IPS-20b (cell line): ENCODE results near the gene TMOD2.
A peak's percentile ranks its signal among the peaks of the same experiment; 100 is the strongest.

Source experiments
- H3K27ac ChIP-seq: one replicate; pipeline ENCODE4 v1.5.1; 2013; ENCODE audit warnings: low read length
- H3K27me3 ChIP-seq: 2 replicates; pipeline ENCODE4 v1.6.1; 2013; ENCODE audit warnings: mild to moderate bottlenecking, low read length, inconsistent platforms; ENCODE audit not compliant: insufficient read depth
- H3K36me3 ChIP-seq: 2 replicates; pipeline ENCODE4 v1.6.1; 2013; ENCODE audit warnings: low read depth, mild to moderate bottlenecking, inconsistent platforms, low read length, moderate library complexity; ENCODE audit not compliant: insufficient read depth
- H3K4me1 ChIP-seq: 2 replicates; pipeline ENCODE4 v1.6.1; 2013; ENCODE audit warnings: mild to moderate bottlenecking, control low read depth, inconsistent platforms, low read length, moderate library complexity; ENCODE audit not compliant: insufficient read depth
- H3K4me3 ChIP-seq: 2 replicates; pipeline ENCODE4 v1.5.1; 2013; ENCODE audit warnings: mild to moderate bottlenecking, low read length, inconsistent platforms
- H3K9ac ChIP-seq: 2 replicates; pipeline ENCODE4 v1.6.1; 2013; ENCODE audit warnings: low read depth, mild to moderate bottlenecking, inconsistent platforms, low read length, moderate library complexity
- H3K9me3 ChIP-seq: 2 replicates; pipeline ENCODE4 v1.6.1; 2013; ENCODE audit warnings: mild to moderate bottlenecking, low read depth, low read length, inconsistent platforms; ENCODE audit not compliant: insufficient read depth

The TMOD2 gene

DNA sequence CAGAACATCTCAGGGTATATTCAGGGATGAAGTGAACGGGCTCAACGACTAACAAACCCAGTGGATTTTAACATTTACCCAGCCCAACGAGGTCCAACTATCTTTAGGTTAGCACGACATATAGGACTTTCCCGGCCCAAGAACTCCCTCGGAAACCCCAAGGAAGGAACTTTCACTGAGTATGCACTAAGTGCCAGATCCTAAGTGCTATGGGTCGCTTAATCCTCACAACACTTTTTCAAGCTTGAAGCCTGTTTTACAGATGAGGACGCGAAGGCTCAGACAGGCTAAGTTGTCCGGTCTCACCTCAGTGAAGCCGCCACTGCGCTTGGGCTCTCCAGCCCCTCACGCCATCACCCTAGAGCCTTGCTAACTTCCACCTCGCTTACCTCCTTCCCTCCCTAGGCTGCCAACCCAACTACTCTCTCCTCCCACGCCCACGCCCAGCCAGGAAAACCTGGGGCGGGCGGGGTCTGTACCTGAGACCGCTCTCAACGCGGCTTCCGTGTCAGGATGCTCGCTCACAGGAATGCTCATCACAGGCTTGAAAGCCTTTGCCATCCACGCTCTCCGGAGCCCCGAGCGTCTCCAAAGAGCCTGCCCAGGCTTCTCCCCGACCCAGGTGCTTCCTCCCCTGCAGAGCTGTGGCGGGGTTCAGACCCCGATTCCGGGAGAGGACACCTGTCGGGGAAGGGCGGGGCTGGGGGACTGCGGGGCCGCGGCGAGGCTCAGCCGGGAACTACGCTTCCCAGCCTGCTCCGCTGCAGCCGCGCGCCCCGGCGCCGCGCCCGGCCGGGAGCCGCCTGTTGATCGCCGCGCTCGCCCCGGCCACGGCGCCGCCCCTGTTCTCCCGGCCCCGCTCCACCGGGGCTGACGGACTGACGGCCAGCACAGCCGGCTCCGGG is at the start of gene TMOD2:
TMOD2 (plus strand) TSS at position 806 of the 905 bp plus-strand sequence. CDS start 14,845 bp downstream, outside the sequence.
- Histone ChIP-seq H3K4me1 (peaks cover 5% of the 10 kb centered on the region; the same call in 1 of the 2 replicates), H3K4me3 (peak within 1 kb of the TSS; percentile 75), H3K27ac (no peak within 1 kb of the TSS), H3K27me3 (peaks cover 74% of the 10 kb centered on the region), H3K9ac (0 out of 2 replicates have a peak within 1 kb of the TSS, but pooled peaks have one; percentile 14), H3K36me3 (no peaks in the 10 kb centered on the region), H3K9me3 (no peaks in the 10 kb centered on the region)

DNA sequence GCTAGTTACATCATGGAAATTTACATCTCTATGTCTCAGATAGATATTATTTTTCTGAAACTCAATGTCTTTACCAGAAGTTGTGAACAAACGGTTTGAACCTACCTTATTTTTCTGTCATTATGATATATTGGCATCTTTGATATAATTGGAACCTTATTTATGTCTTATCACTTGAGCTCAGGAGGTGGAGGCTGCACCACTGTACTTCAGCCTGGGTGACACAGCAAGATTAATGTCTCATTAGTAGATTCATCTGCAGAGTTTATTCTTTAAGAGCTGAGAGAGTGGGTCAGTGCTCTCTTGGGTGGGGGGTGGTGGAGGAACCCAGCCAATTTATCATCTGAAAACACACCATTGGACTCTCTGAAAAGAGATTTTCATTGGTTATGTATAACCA is 48.7 kb upstream of the TMOD2 start:
- no peaks in the 10 kb centered on the region for H3K27me3 ChIP-seq
- H3K4me3 ChIP-seq, result no peak overlapping the region
- no peaks in the 10 kb centered on the region for H3K4me1 ChIP-seq
- no peaks in the 10 kb centered on the region for H3K9me3 ChIP-seq
- no peak overlapping the region for H3K9ac ChIP-seq
- H3K36me3 ChIP-seq, result peaks cover 39% of the 10 kb centered on the region
- H3K27ac ChIP-seq, result no peak overlapping the region

DNA sequence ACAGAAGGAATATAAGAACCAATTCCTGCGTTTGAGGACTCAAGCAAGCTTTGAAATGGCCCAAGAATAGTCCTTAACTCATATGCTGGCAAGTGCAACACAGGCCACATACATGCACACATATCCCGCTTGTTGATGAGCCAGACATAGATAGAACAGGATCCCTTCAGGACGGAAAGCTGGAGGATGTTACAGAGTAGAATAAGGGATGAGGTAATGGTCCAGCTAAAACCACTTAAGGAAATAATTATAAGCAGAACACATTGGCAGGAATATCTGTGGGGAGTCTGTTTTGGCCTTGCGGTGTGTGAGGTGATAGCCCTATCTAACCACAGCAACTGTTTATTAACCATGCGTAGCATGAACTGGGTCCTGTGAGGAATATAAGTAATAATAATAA is 45.1 kb upstream of the TMOD2 start:
- H3K4me3 ChIP-seq, result no peak overlapping the region
- H3K36me3 ChIP-seq, result peaks cover 18% of the 10 kb centered on the region; the same call in 1 of the 2 replicates
- H3K27ac ChIP-seq, result no peak overlapping the region
- H3K9ac ChIP-seq, result no peak overlapping the region
- H3K27me3 ChIP-seq, result no peaks in the 10 kb centered on the region
- H3K4me1 ChIP-seq, result no peaks in the 10 kb centered on the region
- no peaks in the 10 kb centered on the region for H3K9me3 ChIP-seq

DNA sequence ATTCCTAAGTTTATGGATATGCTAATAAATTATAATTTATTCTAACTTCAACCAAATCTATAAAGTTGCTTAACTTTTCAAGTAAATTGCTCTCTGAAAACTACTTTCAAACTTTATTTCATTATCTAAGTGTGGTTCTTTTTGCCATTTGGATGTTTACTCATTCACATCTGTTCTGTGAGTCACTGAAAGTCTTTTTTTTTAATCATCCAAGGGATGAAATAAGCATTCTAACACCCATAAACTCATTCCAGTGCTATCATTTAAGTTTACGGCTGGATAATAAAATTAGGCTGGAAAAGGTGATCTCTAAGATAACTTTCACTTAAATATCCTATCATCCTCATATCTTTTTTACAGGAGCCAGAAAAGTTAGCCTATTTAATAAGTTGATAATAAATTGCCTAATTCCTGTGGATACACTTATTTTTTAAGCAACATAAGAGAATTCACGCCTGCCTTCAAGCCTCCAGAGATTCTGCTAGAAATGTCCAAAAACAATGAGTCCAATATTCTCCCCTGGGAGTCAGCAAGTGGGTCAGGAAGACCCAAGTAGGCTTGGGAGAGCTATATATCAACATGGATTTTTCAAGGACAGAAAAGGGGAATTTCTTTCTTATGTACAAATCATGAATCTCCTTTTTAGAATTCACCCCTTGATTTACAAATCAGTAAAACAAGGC is 44.3 kb upstream of the TMOD2 start:
- peaks cover 15% of the 10 kb centered on the region; the same call in 1 of the 2 replicates for H3K36me3 ChIP-seq
- H3K9ac ChIP-seq, result no peak overlapping the region
- H3K27ac ChIP-seq, result no peak overlapping the region
- H3K4me1 ChIP-seq, result no peaks in the 10 kb centered on the region
- H3K4me3 ChIP-seq, result no peak overlapping the region
- no peaks in the 10 kb centered on the region for H3K9me3 ChIP-seq
- no peaks in the 10 kb centered on the region for H3K27me3 ChIP-seq

DNA sequence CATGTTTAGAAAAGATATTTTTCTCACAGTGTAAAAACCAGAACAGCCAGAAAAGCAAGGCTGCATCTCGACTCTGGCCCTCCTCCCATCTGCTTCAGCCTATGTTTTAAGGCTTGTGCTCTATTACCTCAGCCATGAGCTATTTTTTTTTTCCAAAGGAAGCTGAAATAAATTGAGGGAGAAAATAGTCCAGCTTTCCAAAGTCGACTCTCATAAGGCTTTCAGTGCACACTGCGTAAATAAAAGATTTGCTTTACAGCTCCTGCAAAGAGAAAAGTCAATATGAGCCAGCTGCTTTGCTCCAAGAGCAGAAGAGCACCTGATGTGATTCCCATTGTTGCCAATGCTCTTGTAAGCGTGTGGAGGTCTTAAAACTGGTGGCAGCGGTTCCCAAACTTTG is 43.4 kb upstream of the TMOD2 start:
- Histone ChIP-seq H3K9me3 (no peaks in the 10 kb centered on the region), H3K4me1 (no peaks in the 10 kb centered on the region), H3K4me3 (no peak overlapping the region), H3K27me3 (no peaks in the 10 kb centered on the region), H3K9ac (no peak overlapping the region), H3K36me3 (peaks cover 18% of the 10 kb centered on the region; the same call in 1 of the 2 replicates), H3K27ac (no peak overlapping the region)

GRCh38 chr15:51709031-51709430 is 42.4 kb upstream of the TMOD2 start:
- Histone ChIP-seq H3K36me3 (peaks cover 25% of the 10 kb centered on the region; the same call in 1 of the 2 replicates), H3K9me3 (no peaks in the 10 kb centered on the region)

GRCh38 chr15:51714162-51714561 is 37.2 kb upstream of the TMOD2 start:
- H3K27me3 ChIP-seq, result no peaks in the 10 kb centered on the region
- H3K27ac ChIP-seq, result no peak overlapping the region
- no peak overlapping the region for H3K4me3 ChIP-seq
- no peaks in the 10 kb centered on the region for H3K9me3 ChIP-seq
- H3K36me3 ChIP-seq, result peaks cover 32% of the 10 kb centered on the region
- no peak overlapping the region for H3K9ac ChIP-seq
- no peaks in the 10 kb centered on the region for H3K4me1 ChIP-seq

More at GRCh38 chr15:51709031-51709430, 42.4 kb upstream of the TMOD2 start:
- Histone ChIP-seq H3K4me1 (no peaks in the 10 kb centered on the region), H3K4me3 (no peak overlapping the region), H3K27me3 (no peaks in the 10 kb centered on the region), H3K9ac (no peak overlapping the region), H3K27ac (no peak overlapping the region)

- no peak overlapping the region for H3K9ac ChIP-seq
These were observed 36.5 kb upstream of the TMOD2 start for GRCh38 chr15:51714911-51715310.

GRCh38 chr15:51718219-51718618 is 33.2 kb upstream of the TMOD2 start:
- H3K27ac ChIP-seq, result no peak overlapping the region
- no peak overlapping the region for H3K9ac ChIP-seq
- no peaks in the 10 kb centered on the region for H3K27me3 ChIP-seq
- no peaks in the 10 kb centered on the region for H3K9me3 ChIP-seq
- peaks cover 27% of the 10 kb centered on the region for H3K36me3 ChIP-seq
- no peak overlapping the region for H3K4me3 ChIP-seq
- no peaks in the 10 kb centered on the region for H3K4me1 ChIP-seq

More at GRCh38 chr15:51714911-51715310, 36.5 kb upstream of the TMOD2 start:
- Histone ChIP-seq H3K36me3 (peaks cover 32% of the 10 kb centered on the region), H3K9me3 (no peaks in the 10 kb centered on the region), H3K27me3 (no peaks in the 10 kb centered on the region), H3K4me1 (no peaks in the 10 kb centered on the region), H3K4me3 (no peak overlapping the region), H3K27ac (no peak overlapping the region)

GRCh38 chr15:51718746-51719145 is 32.7 kb upstream of the TMOD2 start:
- Histone ChIP-seq H3K27me3 (no peaks in the 10 kb centered on the region), H3K4me3 (no peak overlapping the region), H3K9me3 (no peaks in the 10 kb centered on the region), H3K27ac (no peak overlapping the region), H3K4me1 (no peaks in the 10 kb centered on the region), H3K36me3 (peaks cover 22% of the 10 kb centered on the region), H3K9ac (no peak overlapping the region)

GRCh38 chr15:51720201-51720995 is 31.0 kb upstream of the TMOD2 start:
- H3K4me3 ChIP-seq, result no peak overlapping the region
- no peak overlapping the region for H3K9ac ChIP-seq
- no peaks in the 10 kb centered on the region for H3K27me3 ChIP-seq
- peaks cover 9% of the 10 kb centered on the region for H3K4me1 ChIP-seq
- H3K36me3 ChIP-seq, result peaks cover 8% of the 10 kb centered on the region
- H3K9me3 ChIP-seq, result no peaks in the 10 kb centered on the region
- H3K27ac ChIP-seq, result no peak overlapping the region
